Smooth muscle cell (in vitro differentiated cells): ENCODE data around the gene FOSL2. TPM values are rescaled to one million over a fixed set of nuclear protein-coding genes. Genes with fewer than 3 reads are reported as not detected.
A peak's percentile ranks its signal among the peaks of the same experiment; 100 is the strongest.

ENCODE experiments used
- DNase-seq: peaks from one replicate; lab custom pipeline; 2025; ENCODE audit not compliant: unreplicated experiment; lab: John Stamatoyannopoulos, UW
- H2AFZ ChIP-seq: fragments of 200-600 bp; sonication (generic); 2 replicates; pipeline ENCODE4 v1.6.0; 2016; ENCODE audit warnings: antibody characterized with exemption, low read depth, mild to moderate bottlenecking
- H3F3A ChIP-seq: fragments of 200-600 bp; sonication (generic); 2 replicates; pipeline ENCODE4 v1.6.0; 2017; ENCODE audit warnings: antibody characterized with exemption, low read depth
- H3K27ac ChIP-seq: fragments of 200-600 bp; sonication (generic); 2 replicates; pipeline ENCODE4 v1.5.1; 2016; ENCODE audit warnings: low read depth, mild to moderate bottlenecking
- H3K27me3 ChIP-seq: fragments of 200-600 bp; sonication (generic); 2 replicates; pipeline ENCODE4 v1.6.1; 2016; ENCODE audit warnings: low read depth, mild to moderate bottlenecking
- H3K36me3 ChIP-seq: fragments of 200-600 bp; sonication (generic); 2 replicates; pipeline ENCODE4 v1.5.1; 2016; ENCODE audit warnings: low read depth
- H3K4me1 ChIP-seq: fragments of 200-600 bp; sonication (generic); 2 replicates; pipeline ENCODE4 v1.5.1; 2016; ENCODE audit warnings: low read depth
- H3K4me2 ChIP-seq: fragments of 200-600 bp; sonication (generic); 2 replicates; pipeline ENCODE4 v1.6.0; 2016; ENCODE audit warnings: mild to moderate bottlenecking
- H3K4me3 ChIP-seq: fragments of 200-600 bp; sonication (generic); 2 replicates; pipeline ENCODE4 v1.5.1; 2016; ENCODE audit warnings: mild to moderate bottlenecking
- H3K79me2 ChIP-seq: fragments of 200-600 bp; sonication (generic); 2 replicates; pipeline ENCODE4 v1.6.0; 2016; ENCODE audit warnings: low read depth, mild to moderate bottlenecking
- H3K9ac ChIP-seq: fragments of 200-600 bp; sonication (generic); 2 replicates; pipeline ENCODE4 v1.6.0; 2016; ENCODE audit warnings: low read depth
- H3K9me3 ChIP-seq: fragments of 200-600 bp; sonication (generic); replicated peaks from 2 replicates; pipeline ENCODE4 v1.5.1; 2016; ENCODE audit warnings: low read depth
- H4K20me1 ChIP-seq: fragments of 200-600 bp; sonication (generic); 2 replicates; pipeline ENCODE4 v1.6.0; 2016; ENCODE audit warnings: low read depth
- CTCF ChIP-seq: fragments of 200-600 bp; sonication (generic); IDR thresholded peaks from 2 replicates; pipeline ENCODE4 v1.5.1; 2017; ENCODE audit warnings: borderline replicate concordance, mild to moderate bottlenecking, antibody characterized with exemption; ENCODE audit not compliant: insufficient read depth, poor library complexity, severe bottlenecking
- WGBS: methylation state at CpG from one replicate; pipeline ENCODE4 v1.1.7; 2016; ENCODE audit warnings: low lambda C conversion rate; 5-methylcytosine and 5-hydroxymethylcytosine counted together
- polyA plus RNA-seq: library from polyadenylated mRNA; unstranded; fragments of >200 nt; fragmentation: Nextera tagmentation; extraction: Ambion mirVana; gene quantifications from 2 replicates; pipeline ENCODE4 v1.2.1, GENCODE V29; 2016
- total RNA-seq: library from RNA; depleted of rRNA; stranded (reverse); fragments of >200 nt; gene quantifications from 2 replicates; pipeline ENCODE4 v1.2.3, GENCODE V29; 2014

Gene FOSL2
- total and polyA plus RNA-seq, 2 experiments from 2014 or later: 70.8 to 106 TPM

GRCh38 chr2:28447943-28448792, 55.5 kb downstream of the FOSL2 start:
- H3K4me2 ChIP-seq: peak overlapping the region; percentile 28

GRCh38 chr2:28448793-28449100, 56.1 kb downstream of the FOSL2 start:
- Histone ChIP-seq H3K4me2 (peak overlapping the region; percentile 28), H3K79me2 (no peaks in the 10 kb centered on the region), H4K20me1 (no peaks in the 10 kb centered on the region), H3K9me3 (no peaks in the 10 kb centered on the region), H3K36me3 (no peaks in the 10 kb centered on the region), H3F3A (no peaks in the 10 kb centered on the region), H3K27me3 (no peaks in the 10 kb centered on the region), H3K4me3 (no peak overlapping the region), H3K27ac (peak overlapping the region; percentile 87), H3K9ac (peak overlapping the region; percentile 49), H2AFZ (peak overlapping the region; percentile 2), H3K4me1 (peaks cover 7% of the 10 kb centered on the region)
- no peak for TF ChIP-seq CTCF
- DNase-seq: no peak
- 94% methylated on average over 3 of the region's 3 CpGs for WGBS

More at GRCh38 chr2:28447943-28448792, 55.5 kb downstream of the FOSL2 start:
- Histone ChIP-seq H3K4me3 (no peak overlapping the region), H3K36me3 (no peaks in the 10 kb centered on the region), H3K27ac (peak overlapping the region; percentile 87), H2AFZ (peak overlapping the region; percentile 2), H3K27me3 (no peaks in the 10 kb centered on the region), H3F3A (no peaks in the 10 kb centered on the region), H3K9ac (peak overlapping the region; percentile 49), H3K79me2 (no peaks in the 10 kb centered on the region), H3K4me1 (peaks cover 7% of the 10 kb centered on the region), H3K9me3 (no peaks in the 10 kb centered on the region), H4K20me1 (no peaks in the 10 kb centered on the region)
- DNase-seq: no peak
- WGBS: 67% methylated on average over 8 of the region's 8 CpGs
- TF ChIP-seq CTCF: no peak

GRCh38 chr2:28449126-28449487, 56.4 kb downstream of the FOSL2 start:
- WGBS: 100% methylated on average over 6 of the region's 6 CpGs
- DNase-seq: no peak
- Histone ChIP-seq H3K79me2 (no peaks in the 10 kb centered on the region), H3K36me3 (no peaks in the 10 kb centered on the region), H4K20me1 (no peaks in the 10 kb centered on the region), H3K4me2 (peak overlapping the region; percentile 28), H3F3A (no peaks in the 10 kb centered on the region), H2AFZ (no peak overlapping the region), H3K4me3 (no peak overlapping the region), H3K27ac (peak overlapping the region; percentile 87), H3K9ac (no peak overlapping the region), H3K9me3 (no peaks in the 10 kb centered on the region), H3K27me3 (no peaks in the 10 kb centered on the region), H3K4me1 (peaks cover 7% of the 10 kb centered on the region)
- TF ChIP-seq CTCF: no peak
